HepG2 (cell line): ENCODE results near the gene ARHGAP10. TPM values are rescaled to one million over a fixed set of nuclear protein-coding genes. Genes with fewer than 3 reads are reported as not detected.

Experiments used
- ATAC-seq: fragments of 200-7000 bp; cut with Tn5 transposase; 3 replicates; pipeline ENCODE4 v1.9.1; 2020; ENCODE audit warnings: mild to moderate bottlenecking, moderate library complexity
- BruUV-seq: library from RNA; stranded (reverse); fragments of 400-500 nt; replicated peaks from 2 replicates; lab custom pipeline; 2021; lab: Mats Ljungman, UMichigan
- CTCF ChIA-PET: fragments of 300-600 bp; formaldehyde crosslinking; extraction: SDS; loops from one replicate; lab custom pipeline; 2021; ENCODE audit warnings: low total read pairs, inconsistent platforms, low intra/inter-chr PET ratio; lab: Yijun Ruan, JAX
- POLR2A ChIA-PET: fragments of 350-600 bp; sonication (Branson Sonifier 250); formaldehyde crosslinking; loops from one replicate; lab custom pipeline; 2020; ENCODE audit warnings: antibody characterized with exemption, inconsistent platforms; lab: Yijun Ruan, JAX
- DNase-seq: peaks from one replicate; pipeline ENCODE4 v3.0.0-alpha.2; 2015; ENCODE audit warnings: low spot score
- FAIRE-seq: peaks from 3 replicates; lab custom pipeline; 2011; peaks lifted over from hg19 to GRCh38; lab: Jason Lieb, UNC
- H2AFZ ChIP-seq: one replicate; pipeline ENCODE4 v1.6.1; 2011; ENCODE audit warnings: low read length, inconsistent platforms
- H3K27ac ChIP-seq: fragments of 300-600 bp; 3 replicates; pipeline ENCODE4 v1.8.0; 2011; ENCODE audit warnings: mixed run types, mild to moderate bottlenecking, mixed read lengths, low read length, inconsistent platforms; ENCODE audit not compliant: insufficient read depth; ENCODE audit errors: extremely low read length
- H3K27me3 ChIP-seq, 2 experiments: fragments of 200-600 bp in 1 of 2; 2 replicates in 1 of 2; 3 replicates in 1 of 2; pipeline versions ENCODE4 v1.6.0 to v1.8.0; 2011; ENCODE audit warnings: low read length in 2 of 2, mild to moderate bottlenecking in 2 of 2, moderate library complexity in 2 of 2, inconsistent platforms in 1 of 2; ENCODE audit not compliant: insufficient read depth in 2 of 2, control insufficient read depth in 1 of 2
- H3K36me3 ChIP-seq, 2 experiments: fragments of 200-600 bp in 1 of 2; replicated peaks in 1 of 2; 2 replicates in 1 of 2; 3 replicates in 1 of 2; pipeline versions ENCODE4 v1.5.1 to v1.8.0; 2011; ENCODE audit warnings: low read length in 2 of 2, inconsistent platforms in 1 of 2; ENCODE audit not compliant: insufficient read depth in 2 of 2, control insufficient read depth in 1 of 2
- H3K4me1 ChIP-seq: 2 replicates; pipeline ENCODE4 v1.5.1; 2012; ENCODE audit warnings: low read length, inconsistent platforms; ENCODE audit not compliant: insufficient read depth
- H3K4me2 ChIP-seq: 2 replicates; pipeline ENCODE4 v1.6.0; 2011; ENCODE audit warnings: low read depth, low read length, inconsistent platforms
- H3K4me3 ChIP-seq, 3 experiments: fragments of 200-600 bp in 1 of 3; sonication (generic), shearing (Covaris generic) in 1 of 3; replicated peaks in 1 of 3; 2 replicates each; pipeline ENCODE4 v1.5.1; 2011 to 2016; ENCODE audit warnings: low read length in 3 of 3, inconsistent platforms in 2 of 3, low read depth in 2 of 3, mild to moderate bottlenecking in 2 of 3, control low read depth in 1 of 3, mixed read lengths in 1 of 3; ENCODE audit not compliant: insufficient read depth in 1 of 3
- H3K79me2 ChIP-seq: one replicate; pipeline ENCODE4 v1.6.1; 2011; ENCODE audit warnings: low read length, inconsistent platforms; ENCODE audit not compliant: insufficient read depth
- H3K9ac ChIP-seq: 2 replicates; pipeline ENCODE4 v1.6.0; 2011; ENCODE audit warnings: mild to moderate bottlenecking, low read depth, low read length, inconsistent platforms; ENCODE audit not compliant: insufficient read depth
- H3K9me3 ChIP-seq: 2 replicates; pipeline ENCODE4 v1.5.1; 2012; ENCODE audit warnings: mild to moderate bottlenecking, low read length
- H4K20me1 ChIP-seq: 2 replicates; pipeline ENCODE4 v1.6.0; 2011; ENCODE audit warnings: inconsistent platforms, mild to moderate bottlenecking, low read length, moderate library complexity; ENCODE audit not compliant: insufficient read depth
- ATAD3A ChIP-seq: sonication (generic); formaldehyde crosslinking; IDR thresholded peaks from 2 replicates; pipeline ENCODE4 v1.4.0; 2020; ENCODE audit warnings: missing genetic modification reagents
- GATA4 ChIP-seq: sonication (generic); IDR thresholded peaks from 2 replicates; pipeline ENCODE4 v1.6.1; 2016; ENCODE audit warnings: antibody characterized with exemption, low read depth, borderline replicate concordance
- HHEX ChIP-seq: IDR thresholded peaks from 2 replicates; pipeline ENCODE4 v1.6.1; 2016; ENCODE audit warnings: control low read depth
- HMGA1 ChIP-seq: sonication (generic); formaldehyde crosslinking; conservative IDR thresholded peaks from 2 replicates; pipeline ENCODE4 v1.4.0; 2020; ENCODE audit warnings: missing genetic modification reagents
- MAFG ChIP-seq: sonication (generic); formaldehyde crosslinking; IDR thresholded peaks from 2 replicates; pipeline ENCODE4 v1.5.1; 2020; ENCODE audit warnings: mild to moderate bottlenecking, missing genetic modification reagents
- MXD3 ChIP-seq: IDR thresholded peaks from 2 replicates; pipeline ENCODE4 v1.6.1; 2016; ENCODE audit warnings: mild to moderate bottlenecking, missing biosample characterization, missing genetic modification reagents
- NFKBIZ ChIP-seq: IDR thresholded peaks from 2 replicates; pipeline ENCODE4 v1.6.1; 2018; ENCODE audit warnings: missing genetic modification reagents, missing compliant biosample characterization
- RBAK ChIP-seq: sonication (generic); formaldehyde crosslinking; IDR thresholded peaks from 2 replicates; pipeline ENCODE4 v1.5.1; 2020; ENCODE audit warnings: mild to moderate bottlenecking, missing genetic modification reagents
- TMF1 ChIP-seq: sonication (generic); formaldehyde crosslinking; IDR thresholded peaks from 2 replicates; pipeline ENCODE4 v1.8.1; 2022; ENCODE audit warnings: low read depth, missing genetic modification reagents
- ZNF619 ChIP-seq: sonication (generic); formaldehyde crosslinking; IDR thresholded peaks from 2 replicates; pipeline ENCODE4 v1.4.0; 2020; ENCODE audit warnings: mild to moderate bottlenecking, missing genetic modification reagents
- WGBS: methylation state at CpG from one replicate; pipeline ENCODE4 v1.1.6; 2017; ENCODE audit warnings: low lambda C conversion rate; 5-methylcytosine and 5-hydroxymethylcytosine counted together
- in situ Hi-C: cut with HindIII; loops from 2 replicates; pipeline ENCODE4 v1.10.0; 2017; ENCODE audit warnings: low pct_unique_long_range_greater_than_20kb; ENCODE audit not compliant: extremely low pct_ligation_motif_present
- intact Hi-C: fragments of 100-400 bp; cut with micrococcal nuclease; formaldehyde crosslinking; loops from one replicate; pipeline ENCODE4 v1.10.0; 2022; ENCODE audit not compliant: unreplicated experiment
- polyA plus RNA-seq, 8 experiments: library from polyadenylated mRNA; depleted of rRNA in 3 of 8; stranded (reverse) in 7 of 8; unstranded in 1 of 8; fragments of >200 nt; fragmentation: Illumina TruSeq in 4 of 8; extraction: Trizol in 4 of 8; gene quantifications; 2 replicates each; pipeline versions ENCODE4 v1.2.1 to v1.2.3, GENCODE V29; 2011 to 2016; ENCODE audit warnings: low read depth in 4 of 8, missing spikeins in 1 of 8, mixed read lengths in 1 of 8; ENCODE audit not compliant: insufficient read depth in 1 of 8
- total RNA-seq, 5 experiments: library from RNA; depleted of rRNA; stranded (reverse); fragments of >200 nt; fragmentation: Illumina TruSeq; extraction: Trizol; gene quantifications; 2 replicates each; pipeline ENCODE4 v1.2.3, GENCODE V29; 2016; ENCODE audit warnings: low read depth in 1 of 5
- TF ChIP-seq, protein P1 (sequence below): sonication (generic); formaldehyde crosslinking; IDR thresholded peaks from 2 replicates; pipeline ENCODE4 v1.8.1; 2022; ENCODE audit warnings: low read depth, mild to moderate bottlenecking, missing genetic modification reagents
- TF ChIP-seq, protein P2 (sequence below): sonication (generic); formaldehyde crosslinking; IDR thresholded peaks from 2 replicates; pipeline ENCODE4 v1.4.0; 2020; ENCODE audit warnings: missing genetic modification reagents

Gene ARHGAP10
- total and polyA plus RNA-seq, 2 of the 13 experiments (the other 11 are each of a cell fraction or from before 2014, with no cell fraction given): 0.45 to 1.6 TPM

GRCh38 chr4:147846318-147847155, 114.6 kb downstream of the ARHGAP10 start:
- no peak for ATAC-seq
- no peaks in the 10 kb centered on the region; the same call in 1 of the 2 replicates for H3K4me1 ChIP-seq

GRCh38 chr4:147847751-147848590, 116.1 kb downstream of the ARHGAP10 start:
- H4K20me1 ChIP-seq: no peaks in the 10 kb centered on the region
- FAIRE-seq: no peak
- H2AFZ ChIP-seq: no peak overlapping the region
- H3K27ac ChIP-seq: no peak overlapping the region
- 48% methylated on average over 8 of the region's 8 CpGs for WGBS
- POLR2A ChIA-PET: no interaction called here
- H3K27me3 ChIP-seq: no peaks in the 10 kb centered on the region
- no peaks in the 10 kb centered on the region for H3K36me3 ChIP-seq
- intact Hi-C loops: no loop called here
- no TSS peak for BruUV-seq
- H3K4me1 ChIP-seq: no peaks in the 10 kb centered on the region; the same call in 1 of the 2 replicates
- H3K9ac ChIP-seq: no peak overlapping the region
- H3K4me3 ChIP-seq: no peak overlapping the region
- no peak for ATAC-seq
- no peaks in the 10 kb centered on the region for H3K9me3 ChIP-seq
- CTCF ChIA-PET: interaction anchor here (1.0 kb wide), 1 partner anchor 19 kb away, joined by 3 read pairs; no protein-coding TSS in a partner anchor
- no peaks in the 10 kb centered on the region for H3K79me2 ChIP-seq
- no peak overlapping the region for H3K4me2 ChIP-seq
- in situ Hi-C loops: no loop called here
- no peak for DNase-seq
- TF ChIP-seq MXD3 (CRISPR knock-in tag): no peak
- TF ChIP-seq, protein P1, sequence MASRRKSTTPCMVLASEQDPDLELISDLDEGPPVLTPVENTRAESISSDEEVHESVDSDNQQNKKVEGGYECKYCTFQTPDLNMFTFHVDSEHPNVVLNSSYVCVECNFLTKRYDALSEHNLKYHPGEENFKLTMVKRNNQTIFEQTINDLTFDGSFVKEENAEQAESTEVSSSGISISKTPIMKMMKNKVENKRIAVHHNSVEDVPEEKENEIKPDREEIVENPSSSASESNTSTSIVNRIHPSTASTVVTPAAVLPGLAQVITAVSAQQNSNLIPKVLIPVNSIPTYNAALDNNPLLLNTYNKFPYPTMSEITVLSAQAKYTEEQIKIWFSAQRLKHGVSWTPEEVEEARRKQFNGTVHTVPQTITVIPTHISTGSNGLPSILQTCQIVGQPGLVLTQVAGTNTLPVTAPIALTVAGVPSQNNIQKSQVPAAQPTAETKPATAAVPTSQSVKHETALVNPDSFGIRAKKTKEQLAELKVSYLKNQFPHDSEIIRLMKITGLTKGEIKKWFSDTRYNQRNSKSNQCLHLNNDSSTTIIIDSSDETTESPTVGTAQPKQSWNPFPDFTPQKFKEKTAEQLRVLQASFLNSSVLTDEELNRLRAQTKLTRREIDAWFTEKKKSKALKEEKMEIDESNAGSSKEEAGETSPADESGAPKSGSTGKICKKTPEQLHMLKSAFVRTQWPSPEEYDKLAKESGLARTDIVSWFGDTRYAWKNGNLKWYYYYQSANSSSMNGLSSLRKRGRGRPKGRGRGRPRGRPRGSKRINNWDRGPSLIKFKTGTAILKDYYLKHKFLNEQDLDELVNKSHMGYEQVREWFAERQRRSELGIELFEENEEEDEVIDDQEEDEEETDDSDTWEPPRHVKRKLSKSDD (CRISPR knock-in tag): no peak
- no peak for TF ChIP-seq ZNF619
- TF ChIP-seq GATA4: no peak
- no peak for TF ChIP-seq MAFG (CRISPR knock-in tag)
- TF ChIP-seq RBAK (CRISPR knock-in tag): no peak
- TF ChIP-seq TMF1 (CRISPR knock-in tag): no peak
- TF ChIP-seq ATAD3A (CRISPR knock-in tag): no peak
- no peak for TF ChIP-seq HHEX (CRISPR knock-in tag)
- TF ChIP-seq, protein P2, sequence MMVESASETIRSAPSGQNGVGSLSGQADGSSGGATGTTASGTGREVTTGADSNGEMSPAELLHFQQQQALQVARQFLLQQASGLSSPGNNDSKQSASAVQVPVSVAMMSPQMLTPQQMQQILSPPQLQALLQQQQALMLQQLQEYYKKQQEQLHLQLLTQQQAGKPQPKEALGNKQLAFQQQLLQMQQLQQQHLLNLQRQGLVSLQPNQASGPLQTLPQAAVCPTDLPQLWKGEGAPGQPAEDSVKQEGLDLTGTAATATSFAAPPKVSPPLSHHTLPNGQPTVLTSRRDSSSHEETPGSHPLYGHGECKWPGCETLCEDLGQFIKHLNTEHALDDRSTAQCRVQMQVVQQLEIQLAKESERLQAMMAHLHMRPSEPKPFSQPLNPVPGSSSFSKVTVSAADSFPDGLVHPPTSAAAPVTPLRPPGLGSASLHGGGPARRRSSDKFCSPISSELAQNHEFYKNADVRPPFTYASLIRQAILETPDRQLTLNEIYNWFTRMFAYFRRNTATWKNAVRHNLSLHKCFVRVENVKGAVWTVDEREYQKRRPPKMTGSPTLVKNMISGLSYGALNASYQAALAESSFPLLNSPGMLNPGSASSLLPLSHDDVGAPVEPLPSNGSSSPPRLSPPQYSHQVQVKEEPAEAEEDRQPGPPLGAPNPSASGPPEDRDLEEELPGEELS (CRISPR knock-in tag): no peak

More at GRCh38 chr4:147846318-147847155, 114.6 kb downstream of the ARHGAP10 start:
- Histone ChIP-seq H3K27me3 (no peaks in the 10 kb centered on the region), H4K20me1 (no peaks in the 10 kb centered on the region), H3K9me3 (no peaks in the 10 kb centered on the region)
- TF ChIP-seq HMGA1 (no peak), NFKBIZ (CRISPR knock-in tag) (no peak)
- TF ChIP-seq, all 625 proteins: peak for 0
- 55% methylated on average over 6 of the region's 6 CpGs for WGBS
- Histone ChIP-seq H3K27ac (no peak overlapping the region), H3K4me2 (no peak overlapping the region), H3K79me2 (no peaks in the 10 kb centered on the region), H2AFZ (no peak overlapping the region), H3K36me3 (no peaks in the 10 kb centered on the region), H3K4me3 (no peak overlapping the region), H3K9ac (no peak overlapping the region)
- in situ Hi-C loops (no loop called here), intact Hi-C loops (no loop called here)
- no TSS peak for BruUV-seq
- FAIRE-seq (no peak), DNase-seq (no peak)
- CTCF ChIA-PET: no interaction called here
- POLR2A ChIA-PET: no interaction called here
